Measurements from ENCODE around the gene LYPLA2.
"Not testable (repeated sequence)": the region's sequence is repeated elsewhere in the genome, so short reads cannot be mapped to it uniquely, and the experiment has no call there.

Gene LYPLA2

DNA sequence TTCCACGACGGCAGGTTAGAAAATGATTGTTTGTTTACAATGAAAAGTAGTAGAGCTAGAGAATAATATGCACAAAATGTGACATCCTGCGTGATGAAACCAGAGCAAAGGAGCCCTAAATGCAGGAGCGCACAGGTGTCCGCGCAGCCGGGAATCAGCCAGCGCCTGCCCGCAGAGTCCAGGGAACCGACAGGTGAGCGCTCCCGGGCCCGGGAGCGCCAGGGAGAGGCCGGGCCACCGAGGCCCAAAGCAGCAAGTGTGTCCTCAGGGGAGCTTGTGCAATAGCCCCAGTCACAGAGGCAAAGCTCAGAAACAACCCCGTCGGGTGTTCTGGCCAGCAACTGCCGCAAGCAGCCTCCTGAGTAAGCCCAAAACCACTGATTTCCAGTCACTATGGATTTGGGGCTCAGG lies 10.4 kb downstream of the LYPLA2 start:
- DNase-seq = no peak

DNA sequence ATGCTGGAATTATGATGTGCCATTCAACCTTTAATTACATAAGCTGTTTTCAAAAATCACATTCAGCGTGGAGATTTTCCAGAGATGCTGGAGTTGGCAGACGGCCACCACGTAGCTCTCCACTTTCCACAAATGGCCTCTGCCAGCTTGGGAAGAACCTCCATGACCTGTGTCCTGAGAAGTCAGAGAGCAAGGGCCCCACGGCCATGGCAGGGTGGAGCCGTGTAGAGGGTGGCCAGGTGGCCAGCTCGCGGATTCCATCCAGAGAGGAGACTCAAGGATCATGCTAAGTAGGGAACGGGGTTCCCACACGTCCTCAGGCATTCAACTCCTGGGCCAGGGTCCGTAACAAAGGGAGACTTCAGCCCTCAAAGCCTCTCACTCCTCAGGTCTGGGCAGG lies 10.9 kb downstream of the LYPLA2 start:
- DNase-seq = no peak

DNA sequence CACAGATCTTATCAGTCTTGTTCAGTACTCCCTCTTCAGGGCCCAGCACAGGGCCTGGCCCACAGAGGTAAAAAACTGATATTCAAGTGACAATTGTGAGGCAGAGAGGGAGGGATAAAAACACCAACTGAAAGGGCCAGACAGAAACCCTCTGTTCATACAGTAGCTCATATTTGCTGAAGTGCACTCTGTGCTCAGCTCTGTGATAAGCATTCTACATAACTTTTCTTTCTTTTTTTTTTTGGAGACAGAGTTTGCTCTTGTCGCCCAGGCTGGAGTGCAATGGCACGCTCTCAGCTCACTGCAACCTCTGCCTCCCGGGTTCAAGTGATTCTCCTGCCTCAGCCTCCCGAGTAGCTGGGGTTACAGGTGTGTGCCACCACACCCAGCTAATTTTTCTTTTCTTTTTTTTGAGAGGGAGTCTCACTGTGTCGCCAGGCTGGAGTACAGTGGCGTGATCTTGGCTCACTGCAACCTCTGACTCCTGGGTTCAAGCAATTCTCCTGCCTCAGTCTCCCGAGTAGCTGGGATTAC lies 11.9 kb downstream of the LYPLA2 start:
- not testable (repeated sequence) for DNase-seq

DNA sequence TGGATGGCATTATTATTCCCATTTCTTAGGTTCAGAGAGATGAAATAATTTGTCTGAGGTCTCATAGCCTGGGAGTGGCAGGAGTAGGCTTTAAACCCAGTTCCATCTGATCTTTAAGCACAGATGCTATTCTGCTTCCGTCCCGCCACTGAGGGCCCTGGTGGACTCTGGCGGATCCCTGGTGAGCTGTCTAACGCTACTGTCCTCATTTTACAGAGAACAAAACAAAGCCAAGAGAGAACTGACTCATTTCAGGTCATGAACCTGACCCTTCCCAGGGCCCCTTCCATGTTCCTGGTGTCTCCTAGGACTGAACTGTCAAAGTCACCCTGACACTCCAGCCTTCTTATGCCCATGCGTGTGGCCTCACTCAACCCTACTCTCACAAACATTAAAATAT lies 12.7 kb downstream of the LYPLA2 start:
- DNase-seq = no peak

DNA sequence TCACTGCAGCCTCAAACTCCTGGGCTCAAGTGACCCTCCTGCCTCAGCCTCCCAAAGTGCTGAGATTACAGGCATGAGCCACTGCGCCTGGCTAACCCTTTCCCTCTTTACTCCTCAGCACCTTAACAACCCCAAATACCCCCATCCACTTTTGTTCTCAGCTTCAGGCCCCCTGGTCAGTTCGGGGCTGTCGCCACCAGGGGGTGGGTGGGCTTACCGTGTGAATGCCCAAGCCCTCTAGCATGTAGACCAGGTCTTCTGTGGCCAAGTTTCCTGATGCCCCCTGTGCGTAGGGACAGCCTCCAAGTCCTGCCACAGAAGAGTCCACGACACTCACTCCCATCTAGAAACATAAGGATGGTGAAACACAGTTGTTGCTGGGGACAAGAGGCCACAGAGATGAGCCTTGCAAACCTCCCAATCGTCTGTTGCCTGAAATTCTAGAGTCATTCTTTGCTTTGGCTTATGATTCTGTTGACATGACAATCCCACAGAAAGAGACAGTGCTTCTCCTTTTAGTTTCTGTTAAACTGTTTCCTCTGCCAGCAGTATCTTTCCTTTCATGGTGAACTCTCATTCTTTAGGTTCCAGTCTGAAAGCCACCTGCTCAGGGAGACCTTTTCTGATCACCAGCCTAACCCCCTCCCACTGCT lies 13.4 kb downstream of the LYPLA2 start:
- no peak for DNase-seq

DNA sequence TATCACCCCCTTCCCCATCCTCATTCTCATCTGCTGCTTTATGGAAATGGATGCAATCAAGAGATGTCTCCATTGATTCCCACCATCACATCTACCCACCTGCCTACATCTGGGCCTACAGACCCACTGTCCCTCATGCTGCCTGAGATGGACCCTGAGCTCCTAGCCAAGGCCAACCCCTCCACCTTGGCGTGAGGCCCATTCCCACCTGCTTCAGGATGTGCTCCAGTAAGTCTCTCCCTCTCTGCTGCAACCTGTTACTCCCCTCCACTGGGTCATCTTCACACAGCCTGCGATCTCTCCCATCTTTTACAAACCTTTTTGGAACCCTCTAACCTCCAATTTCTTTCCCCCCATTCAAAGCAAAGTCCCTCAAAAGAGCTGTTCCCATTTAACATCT lies 14.1 kb downstream of the LYPLA2 start:
- no peak for DNase-seq

DNA sequence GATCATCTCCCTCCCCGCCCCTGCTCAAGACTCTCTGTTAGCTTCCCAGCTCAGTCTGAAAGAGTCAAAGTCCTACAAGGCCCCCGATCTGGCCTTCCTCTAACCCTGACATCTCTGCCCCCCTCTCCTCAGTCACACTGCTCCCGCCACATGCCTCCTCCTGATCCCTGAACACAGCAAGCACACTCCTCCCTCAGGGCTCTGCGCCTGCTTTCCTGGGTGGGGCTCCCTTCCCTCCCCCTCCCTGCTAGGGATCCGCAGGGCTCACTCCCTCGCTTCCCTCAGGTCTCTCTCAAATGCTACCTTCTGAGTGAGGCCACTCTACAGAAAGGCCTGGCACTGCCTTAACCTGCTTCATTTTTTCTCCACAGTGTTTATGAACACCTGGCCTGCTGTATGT lies 15.3 kb downstream of the LYPLA2 start:
- DNase-seq = no peak

DNA sequence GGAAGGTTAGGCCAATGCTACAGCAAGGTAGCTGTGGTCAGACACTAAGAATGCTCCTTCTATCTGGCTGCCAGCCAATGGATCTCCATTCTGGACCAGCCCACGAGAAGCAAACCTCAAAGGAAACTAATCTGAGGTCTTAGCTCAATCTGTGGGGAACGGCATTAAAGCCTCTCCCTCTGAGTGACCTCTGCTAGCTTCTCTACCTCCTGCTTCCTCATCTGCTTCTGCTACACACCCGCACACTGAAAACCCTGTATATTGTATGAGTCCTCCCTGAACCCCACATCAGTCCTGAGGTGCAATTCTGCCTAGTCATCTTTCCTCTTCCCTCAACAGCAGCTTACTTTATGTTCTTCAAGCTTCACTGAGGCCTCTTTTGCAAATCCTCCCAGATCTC lies 16.5 kb downstream of the LYPLA2 start:
- no peak for DNase-seq

DNA sequence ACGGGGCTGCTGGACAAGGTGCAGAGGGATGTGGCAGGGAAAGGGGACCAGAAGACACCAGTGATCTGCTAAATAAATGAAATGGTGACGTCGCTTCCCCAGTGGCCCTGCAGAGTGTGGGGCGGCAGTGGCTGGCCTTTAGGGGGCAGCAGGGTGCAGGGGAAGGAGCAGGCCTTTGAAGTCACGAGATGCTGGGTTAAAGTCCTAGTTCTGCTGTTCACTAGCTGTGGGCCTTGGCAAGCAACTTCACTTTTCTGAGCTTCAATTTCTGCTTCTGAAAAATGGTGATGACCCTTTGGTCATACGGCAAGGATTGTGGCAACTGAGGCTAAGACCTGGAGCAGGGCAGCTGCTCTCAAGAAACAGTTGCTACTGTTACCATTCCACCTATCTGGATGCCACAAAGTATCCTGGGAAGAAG lies 18.8 kb downstream of the LYPLA2 start:
- peak; percentile 56 for DNase-seq

DNA sequence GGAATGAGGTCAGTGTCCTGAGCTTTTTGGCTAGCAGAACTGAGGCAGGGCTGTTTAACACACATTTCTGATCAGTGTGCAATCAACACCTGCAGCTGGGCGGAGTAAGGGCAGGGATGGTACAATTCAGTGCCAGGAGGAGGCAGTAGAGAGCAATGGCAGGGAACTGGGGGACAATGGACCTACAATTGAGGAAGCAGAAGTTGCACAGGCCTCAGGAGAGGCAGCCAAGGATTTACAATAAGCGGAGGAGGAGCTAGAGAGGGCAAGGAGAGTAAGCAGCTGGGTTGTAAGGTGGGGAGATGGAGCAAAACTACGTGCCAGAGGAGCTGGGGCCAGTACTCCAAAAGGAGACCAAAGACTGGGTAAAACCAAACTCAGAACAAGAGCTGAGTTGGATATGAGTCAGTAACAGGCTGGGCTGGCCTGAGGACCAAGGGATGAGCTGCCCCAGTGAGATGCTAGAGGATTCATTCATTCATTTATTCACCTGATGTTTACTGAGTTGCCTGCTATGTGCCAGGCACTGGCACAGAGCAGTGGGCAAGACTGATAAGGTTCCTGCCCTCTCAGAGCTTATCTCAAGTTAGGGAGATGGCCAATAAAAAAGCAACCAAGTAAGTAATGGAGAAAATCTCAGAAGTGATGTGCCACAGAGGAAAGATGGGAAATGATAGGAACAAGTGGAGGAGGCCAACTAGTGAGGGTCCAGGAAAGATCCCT lies 20.0 kb downstream of the LYPLA2 start:
- no peak for DNase-seq

DNA sequence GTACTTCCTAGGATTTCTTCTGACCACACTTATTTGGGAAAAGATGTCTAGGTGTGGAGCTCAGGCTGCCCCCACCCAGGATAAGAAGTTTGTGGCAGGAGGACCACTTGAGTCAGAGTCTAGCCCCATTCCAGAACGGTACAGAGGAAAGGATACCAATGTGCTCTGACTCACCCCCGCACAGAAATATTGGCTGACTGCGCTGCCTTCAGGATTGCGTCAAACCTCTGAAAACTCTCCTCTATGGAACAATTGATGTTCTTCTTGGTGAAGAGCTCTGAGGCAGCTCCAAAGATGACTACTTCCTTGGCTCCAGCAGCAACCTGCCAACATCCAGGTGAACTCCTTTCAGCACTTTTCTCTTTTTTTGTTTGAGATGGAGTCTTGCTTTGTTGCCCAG lies 23.1 kb downstream of the LYPLA2 start:
- no peak for DNase-seq

DNA sequence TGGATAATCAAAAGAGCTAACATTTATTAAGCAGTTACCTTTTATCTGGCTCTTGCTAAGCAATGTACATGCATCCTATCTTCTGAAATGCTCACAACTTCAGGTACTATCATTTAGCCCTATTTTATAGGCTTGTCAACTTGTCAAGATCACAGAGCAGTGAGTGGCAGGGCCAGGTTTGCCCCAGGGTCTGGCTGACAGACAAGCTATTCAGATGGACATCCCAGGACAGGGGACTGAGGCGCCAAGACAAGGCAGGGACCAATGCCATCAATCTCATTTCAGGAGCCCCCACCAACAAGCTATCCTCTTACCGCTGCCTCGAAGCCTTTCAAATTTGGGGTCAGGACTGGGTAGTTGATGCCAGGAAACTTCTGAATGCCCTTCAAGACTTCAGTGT lies 25.4 kb downstream of the LYPLA2 start:
- no peak for DNase-seq

DNA sequence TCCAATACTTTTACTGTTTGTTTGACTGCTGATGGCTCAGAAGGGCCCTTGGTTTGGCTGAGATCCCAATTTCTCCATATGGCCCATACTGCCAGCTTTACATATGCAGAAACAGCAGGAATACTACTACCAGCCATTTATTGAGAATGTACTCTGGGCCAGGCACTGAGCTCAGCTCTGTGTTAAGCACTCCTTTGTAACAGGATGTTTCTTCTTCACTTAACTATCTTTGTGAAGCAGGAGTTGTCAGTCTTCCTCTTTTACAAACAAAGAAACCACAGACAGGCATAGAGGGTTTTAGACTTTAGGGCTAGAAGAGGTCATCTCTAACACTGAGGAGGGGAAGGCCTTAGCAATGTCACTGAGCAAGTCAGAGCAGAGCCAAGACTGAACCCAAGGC lies 26.0 kb downstream of the LYPLA2 start:
- no peak for DNase-seq

DNA sequence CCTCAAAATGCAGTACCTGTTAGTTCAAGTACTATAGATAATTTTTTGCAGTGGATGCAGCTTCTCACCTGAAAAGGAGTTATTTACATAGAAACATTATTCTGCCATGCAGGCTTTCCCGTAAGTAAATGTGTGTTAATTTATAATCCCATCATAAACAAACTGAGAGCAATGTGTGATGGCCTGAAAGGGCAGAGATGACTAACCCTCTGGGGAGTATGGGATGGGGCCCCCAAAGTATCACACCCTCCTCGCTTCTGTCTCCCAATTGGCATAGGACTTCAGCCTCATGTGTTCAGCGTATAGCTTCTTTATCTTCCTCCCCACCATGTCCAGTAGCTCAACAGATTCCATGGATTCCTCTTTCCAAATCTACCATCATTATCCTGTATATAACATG lies 26.7 kb downstream of the LYPLA2 start:
- no peak for DNase-seq

DNA sequence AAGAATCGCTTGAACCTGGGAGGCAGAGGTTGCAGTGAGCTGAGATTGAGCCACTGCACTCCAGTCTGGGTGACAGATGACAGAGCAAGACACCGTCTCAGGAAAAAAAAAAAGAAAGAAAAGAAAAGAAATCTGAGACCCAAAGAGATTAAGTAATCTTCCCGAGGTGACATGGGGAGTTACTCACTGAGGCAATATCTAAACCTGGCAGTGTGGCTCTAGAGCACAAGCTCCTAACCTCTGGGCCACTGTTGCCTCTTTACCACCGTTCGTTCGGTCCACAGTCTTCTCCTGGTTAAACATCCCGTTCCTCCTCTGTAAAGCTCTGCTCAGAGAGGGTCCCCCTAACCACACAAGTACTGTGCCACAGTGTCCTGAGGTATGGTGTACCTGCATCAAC lies 32.8 kb downstream of the LYPLA2 start:
- no peak for DNase-seq

DNA sequence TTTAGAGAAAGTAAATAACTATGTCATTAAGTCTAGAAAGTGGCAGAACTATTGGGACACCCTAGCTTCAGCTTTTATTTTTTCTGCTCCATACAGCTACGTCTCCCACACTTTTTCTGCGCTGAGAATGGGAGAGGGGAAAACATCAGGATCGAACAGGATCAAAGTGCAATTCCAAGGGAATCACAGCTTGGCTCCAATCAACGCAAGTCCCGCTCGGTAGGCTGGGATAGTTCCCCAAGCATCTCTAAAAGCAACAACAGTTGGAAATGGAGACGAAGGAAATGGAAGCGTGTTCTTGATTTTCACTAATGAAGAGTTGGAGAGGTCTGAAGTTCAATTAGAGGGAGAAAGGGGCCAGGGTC lies 33.7 kb downstream of the LYPLA2 start:
- DNase-seq = no peak

DNA sequence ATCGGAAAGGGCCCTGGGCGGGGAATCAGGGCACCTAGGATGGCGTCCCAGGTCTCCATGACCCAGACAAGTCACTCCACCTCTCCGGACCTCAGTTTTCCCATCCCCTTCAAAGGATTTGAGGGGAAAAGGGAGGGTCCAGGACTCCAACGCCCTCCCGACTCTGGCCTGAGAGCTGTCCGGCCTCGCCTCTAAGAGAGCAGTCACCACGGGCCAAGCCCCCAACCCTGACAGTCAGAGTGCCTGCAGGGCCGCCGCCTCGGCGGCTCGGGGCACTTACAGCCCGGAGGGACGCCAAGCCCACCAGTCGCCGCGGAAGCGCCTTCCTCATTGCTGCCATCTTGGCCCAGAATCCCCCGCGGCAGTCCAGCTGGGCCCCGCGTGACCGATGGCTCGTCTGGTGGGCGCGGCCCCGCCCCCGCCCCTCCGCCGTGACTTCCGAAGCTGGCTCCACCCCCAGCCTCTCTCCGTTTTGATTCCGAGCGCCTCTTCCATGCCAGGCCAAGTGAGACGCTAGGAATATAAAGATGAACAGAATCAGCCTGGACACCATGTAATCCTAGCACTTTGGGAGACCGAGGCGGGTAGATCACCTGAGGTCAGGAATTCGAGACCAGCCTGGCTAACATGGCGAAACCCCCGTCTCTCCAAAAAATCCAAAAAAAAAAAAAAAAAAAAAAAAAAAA lies 34.3 kb downstream of the LYPLA2 start, which contains the start of gene HMGCL:
Gene HMGCL (minus strand): TSS at position 354 of the 686 bp plus-strand sequence. CDS start 14 bp downstream, at position 340.
- DNase-seq = peak; percentile 90

DNA sequence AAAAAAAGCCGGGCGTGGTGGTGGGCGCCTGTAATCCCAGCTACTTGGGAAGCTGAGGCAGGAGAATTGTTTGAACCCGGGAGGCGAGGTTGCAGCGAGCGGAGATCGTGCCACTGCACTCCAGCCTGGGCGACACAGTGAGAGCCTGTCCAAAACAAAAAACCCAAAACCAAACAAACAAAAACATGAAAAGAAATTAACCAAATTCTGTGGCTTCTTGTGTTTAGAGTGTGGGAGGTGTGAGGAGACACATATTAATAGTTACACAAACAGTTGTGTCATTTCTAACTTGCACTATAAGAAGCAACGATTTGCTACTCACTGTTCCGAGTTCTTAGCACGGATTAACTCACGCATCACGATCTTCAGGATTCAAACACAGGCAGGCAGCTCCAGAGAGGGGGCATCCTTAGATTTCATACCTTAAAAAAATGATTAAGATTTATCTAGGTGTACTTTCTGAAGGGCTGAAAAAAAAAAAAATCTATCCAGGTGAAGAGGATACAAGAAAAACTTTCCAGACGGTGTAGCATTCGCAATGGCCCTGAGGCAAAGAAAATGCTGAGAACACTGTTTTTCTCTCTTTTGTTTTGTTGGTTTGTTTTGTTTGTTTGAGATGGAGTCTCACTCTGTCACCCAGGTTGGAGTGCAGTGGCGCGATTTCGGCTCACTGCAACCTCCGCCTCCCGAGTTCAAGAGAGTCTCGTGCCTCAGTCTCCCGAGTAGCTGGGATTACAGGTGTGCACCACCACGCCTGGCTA lies 35.0 kb downstream of the LYPLA2 start:
- no peak for DNase-seq

DNA sequence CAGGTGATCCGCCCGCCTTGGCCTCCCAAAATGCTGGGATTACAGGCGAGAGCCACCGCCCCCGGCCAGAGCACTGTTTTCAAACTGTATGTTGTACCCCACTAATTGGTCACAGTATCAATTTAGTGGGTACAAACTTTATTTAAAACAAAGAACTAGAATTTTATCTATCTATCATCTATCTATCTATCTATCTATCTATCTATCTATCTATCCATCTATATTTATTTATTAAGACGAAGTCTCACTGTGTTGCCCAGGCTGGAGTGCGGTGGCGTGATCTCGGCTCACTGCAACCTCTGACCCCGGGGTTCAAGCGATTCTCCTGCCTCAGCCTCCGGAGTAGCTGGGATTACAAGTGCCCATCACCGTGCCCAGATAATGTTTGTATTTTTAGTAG lies 35.6 kb downstream of the LYPLA2 start:
- not testable (repeated sequence) for DNase-seq

DNA sequence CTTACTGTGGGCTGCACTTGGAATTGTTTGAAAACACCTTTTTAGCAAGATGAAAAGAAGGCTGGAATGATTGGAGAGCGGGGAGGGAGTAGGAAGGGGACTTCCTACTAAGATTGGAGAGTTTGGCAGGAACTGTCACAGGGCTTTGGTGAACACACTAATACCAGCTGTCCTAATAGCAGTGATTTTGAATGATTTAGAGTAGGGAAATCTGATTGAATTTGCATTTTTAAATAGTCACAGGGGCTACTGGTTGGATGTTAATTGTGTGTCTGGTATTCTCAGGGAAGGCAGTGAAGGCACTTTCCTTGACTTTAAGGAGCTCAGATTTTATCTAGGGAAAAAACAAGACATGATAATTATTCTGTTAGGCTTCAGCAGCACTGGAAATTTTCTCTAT lies 36.8 kb downstream of the LYPLA2 start:
- DNase-seq = no peak

DNA sequence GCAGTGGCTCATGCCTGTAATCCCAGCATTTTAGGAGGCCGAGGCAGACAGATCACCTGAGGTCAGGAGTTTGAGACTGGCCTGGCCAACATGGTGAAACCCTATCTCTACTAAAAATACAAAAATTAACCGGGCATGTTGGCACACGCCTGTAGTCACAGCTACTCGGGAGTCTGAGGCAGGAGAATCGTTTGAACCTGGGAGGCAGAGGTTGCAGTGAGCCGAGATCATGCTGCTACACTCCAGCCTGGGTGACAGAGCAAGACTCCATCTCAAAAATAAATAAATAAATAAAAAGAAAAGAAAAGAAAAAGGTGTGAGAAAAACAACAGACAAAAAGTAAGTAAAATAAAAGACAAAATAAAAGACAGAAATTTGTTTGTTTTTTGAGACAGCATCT lies 43.2 kb downstream of the LYPLA2 start:
- not testable (repeated sequence) for DNase-seq

DNA sequence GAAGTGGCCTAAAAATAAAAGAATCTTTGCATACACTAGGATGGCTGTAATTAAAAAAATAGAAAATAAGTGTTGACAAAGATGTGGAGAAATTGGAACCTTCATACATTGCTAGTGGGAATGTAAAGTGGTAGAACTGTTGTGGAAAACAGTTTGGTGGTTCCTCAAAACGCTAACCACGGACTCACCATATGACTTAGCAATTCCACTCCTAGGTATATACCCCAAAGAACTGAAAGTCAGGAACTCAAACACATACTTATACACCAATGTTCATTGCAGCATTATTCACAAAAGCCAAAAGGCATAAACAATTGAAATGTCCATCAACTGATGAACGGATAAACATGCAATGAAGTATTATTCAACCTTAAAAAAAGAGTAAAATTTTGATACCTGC lies 45.1 kb downstream of the LYPLA2 start:
- no peak for DNase-seq

DNA sequence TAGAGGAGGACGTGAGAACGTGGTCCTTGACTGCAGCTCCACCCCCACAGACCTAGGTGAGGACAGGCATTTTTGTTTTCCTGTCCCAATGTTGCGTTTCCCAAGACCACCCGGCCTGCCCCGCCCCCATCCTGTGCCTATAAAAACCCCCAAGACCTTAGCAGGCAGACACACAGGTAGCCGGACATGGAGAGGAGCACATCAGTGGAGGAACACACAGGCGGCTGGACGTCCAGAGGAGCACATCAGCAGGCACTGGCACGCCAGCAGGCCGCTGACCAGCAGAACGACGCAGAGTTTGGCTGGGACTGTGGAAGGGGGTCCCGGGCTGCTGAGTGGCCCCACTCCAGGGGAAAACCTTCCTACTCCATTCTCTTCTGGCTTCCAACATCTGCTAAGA lies 47.0 kb downstream of the LYPLA2 start:
- no peak for DNase-seq
